Astrocyte of the spinal cord (primary cell): Measurements from ENCODE around the gene GDF15.
"Not testable (repeated sequence)": the region's sequence is repeated elsewhere in the genome, so short reads cannot be mapped to it uniquely, and the experiment has no call there.

Experiments
- DNase-seq: peaks from one replicate; pipeline ENCODE4 v3.0.0; 2011; ENCODE audit warnings: low read depth, low spot score
- H3K4me3 ChIP-seq: 2 replicates; pipeline ENCODE4 v1.5.1; 2011; ENCODE audit warnings: low read depth, mild to moderate bottlenecking, low read length, moderate library complexity
- in situ Hi-C: cut with HindIII; loops from 2 replicates; pipeline ENCODE4 v1.10.0; 2017; ENCODE audit warnings: low sequenced_read_pairs
- TF ChIP-seq, protein P1 (sequence below): IDR thresholded peaks from 2 replicates; pipeline ENCODE4 v1.5.1; 2012; ENCODE audit warnings: low read depth, mild to moderate bottlenecking, low read length, inconsistent platforms

GDF15 gene

DNA sequence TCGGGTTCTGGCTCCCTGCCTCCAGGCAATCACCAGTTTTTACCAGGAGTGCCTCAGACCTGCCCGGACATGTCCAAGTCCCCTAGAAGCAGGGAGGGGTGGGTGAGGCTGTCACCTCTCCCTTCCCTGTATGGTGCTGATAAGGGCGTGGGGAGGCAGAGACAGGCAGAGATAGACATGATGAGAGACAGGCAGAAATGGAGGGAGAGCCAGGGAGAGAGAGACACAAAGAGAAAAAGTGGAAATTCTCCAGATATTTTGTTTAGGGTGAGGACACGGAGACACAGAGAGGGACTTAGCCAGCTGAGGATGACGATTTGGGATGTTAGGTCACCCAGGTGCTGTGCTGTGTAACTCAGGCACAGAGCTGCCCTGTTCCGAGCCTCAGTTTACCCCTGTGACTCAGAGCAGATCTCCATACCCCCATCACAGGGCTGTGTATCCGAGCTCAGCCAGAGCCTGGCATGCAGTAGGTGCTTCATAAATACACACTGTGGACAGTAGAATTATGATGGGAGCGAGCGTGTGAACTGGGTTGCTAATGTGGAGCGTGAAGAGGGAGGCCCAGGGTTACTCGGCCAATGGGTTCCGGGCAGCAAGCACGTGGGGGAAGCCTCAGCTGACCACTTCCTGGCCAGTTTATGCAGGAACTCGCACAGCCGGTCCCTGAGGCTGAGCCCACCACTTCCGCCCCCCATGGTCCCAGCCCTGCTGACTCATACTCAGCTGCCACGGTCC is 11.9 kb upstream of the GDF15 start:
- DNase-seq: peak; percentile 99
- in situ Hi-C loops: no loop called here
- TF ChIP-seq, protein P1, sequence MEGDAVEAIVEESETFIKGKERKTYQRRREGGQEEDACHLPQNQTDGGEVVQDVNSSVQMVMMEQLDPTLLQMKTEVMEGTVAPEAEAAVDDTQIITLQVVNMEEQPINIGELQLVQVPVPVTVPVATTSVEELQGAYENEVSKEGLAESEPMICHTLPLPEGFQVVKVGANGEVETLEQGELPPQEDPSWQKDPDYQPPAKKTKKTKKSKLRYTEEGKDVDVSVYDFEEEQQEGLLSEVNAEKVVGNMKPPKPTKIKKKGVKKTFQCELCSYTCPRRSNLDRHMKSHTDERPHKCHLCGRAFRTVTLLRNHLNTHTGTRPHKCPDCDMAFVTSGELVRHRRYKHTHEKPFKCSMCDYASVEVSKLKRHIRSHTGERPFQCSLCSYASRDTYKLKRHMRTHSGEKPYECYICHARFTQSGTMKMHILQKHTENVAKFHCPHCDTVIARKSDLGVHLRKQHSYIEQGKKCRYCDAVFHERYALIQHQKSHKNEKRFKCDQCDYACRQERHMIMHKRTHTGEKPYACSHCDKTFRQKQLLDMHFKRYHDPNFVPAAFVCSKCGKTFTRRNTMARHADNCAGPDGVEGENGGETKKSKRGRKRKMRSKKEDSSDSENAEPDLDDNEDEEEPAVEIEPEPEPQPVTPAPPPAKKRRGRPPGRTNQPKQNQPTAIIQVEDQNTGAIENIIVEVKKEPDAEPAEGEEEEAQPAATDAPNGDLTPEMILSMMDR: no peak
- H3K4me3 ChIP-seq: no peak overlapping the region

DNA sequence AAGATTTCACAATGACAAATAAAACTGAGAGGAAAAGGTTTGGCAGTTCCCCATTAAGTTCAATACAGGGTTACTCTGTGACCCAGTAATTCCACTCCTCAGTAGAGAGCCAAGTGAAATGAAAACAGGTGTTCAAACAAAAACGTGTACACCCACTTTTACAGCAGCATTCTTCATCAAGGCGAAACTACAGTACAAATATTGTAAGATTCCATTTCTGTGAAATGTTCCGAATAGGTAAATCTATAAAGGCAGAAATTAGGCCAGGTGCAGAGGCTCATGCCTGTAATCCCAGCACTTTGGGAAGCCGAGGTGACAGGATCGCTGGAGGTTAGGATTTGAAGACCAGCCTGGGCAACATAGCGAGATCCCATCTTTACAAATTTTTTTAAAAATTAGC is 8.9 kb upstream of the GDF15 start:
- in situ Hi-C loops: no loop called here
- TF ChIP-seq, protein P1: no peak
- DNase-seq: no peak
- H3K4me3 ChIP-seq: no peak overlapping the region

DNA sequence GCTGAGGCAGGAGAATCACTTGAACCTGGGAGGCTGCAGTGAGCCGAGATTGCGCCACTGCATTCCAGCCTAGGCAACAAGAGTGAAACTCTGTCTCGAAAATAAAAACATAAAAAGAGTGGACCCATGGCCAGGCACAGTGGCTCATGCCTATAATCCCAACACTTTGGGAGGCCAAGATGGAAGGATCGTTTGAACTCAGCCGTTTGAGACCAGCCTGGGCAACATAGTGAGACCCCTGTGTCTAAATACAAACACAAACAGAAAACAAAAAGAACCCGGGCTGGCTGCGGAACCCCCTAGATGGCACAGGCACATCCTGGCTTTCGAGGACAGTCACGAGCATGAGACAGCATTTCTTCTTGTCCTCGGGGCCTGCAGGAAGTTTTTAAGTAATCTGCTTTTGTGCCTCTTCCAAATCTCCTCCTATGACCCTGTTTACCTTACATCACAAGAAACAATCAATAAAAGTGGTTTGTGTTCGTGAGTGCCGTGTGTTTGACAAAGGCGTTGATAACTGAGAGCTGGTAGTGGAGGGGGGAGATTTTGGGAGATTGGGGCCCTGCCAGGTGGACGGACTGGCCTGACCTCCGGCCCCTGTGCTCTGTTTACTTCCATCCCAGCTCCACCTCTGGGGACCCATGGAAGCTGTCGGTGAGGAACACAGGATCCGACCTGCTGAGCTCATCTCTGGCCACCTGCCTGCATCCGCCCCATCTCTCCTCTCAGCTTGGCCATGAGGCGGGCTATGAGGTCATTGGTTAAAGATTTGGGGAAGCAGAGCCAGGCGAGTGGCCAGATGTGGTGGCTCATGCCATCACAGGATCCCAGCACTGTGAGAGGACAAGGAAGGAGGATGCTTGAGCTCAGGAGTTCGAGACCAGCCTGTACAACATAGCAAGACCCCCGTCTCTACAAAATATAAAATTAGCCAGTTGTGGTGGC is 5.9 kb upstream of the GDF15 start:
- DNase-seq: peak; percentile 82
- TF ChIP-seq, protein P1: no peak
- no peak overlapping the region for H3K4me3 ChIP-seq
- in situ Hi-C loops: no loop called here

DNA sequence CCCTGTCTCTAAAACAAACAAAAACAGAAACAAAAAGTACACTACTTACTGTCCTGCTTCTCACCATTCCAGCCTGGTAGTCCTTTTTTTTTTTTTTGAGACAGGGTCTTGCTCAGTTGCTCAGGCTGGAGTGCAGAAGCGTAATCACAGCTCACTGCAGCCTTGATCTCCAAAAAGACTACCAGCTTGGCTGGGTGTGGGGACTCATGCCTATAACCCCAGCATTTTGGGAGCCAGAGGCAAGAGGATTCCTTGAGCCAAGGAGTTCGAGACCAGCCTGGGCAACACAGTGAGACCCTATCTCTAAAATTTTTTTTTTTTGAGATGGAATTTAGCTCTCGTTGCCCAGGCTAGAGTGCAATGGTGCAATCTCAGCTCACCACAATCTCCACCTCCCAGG is 5.1 kb upstream of the GDF15 start:
- in situ Hi-C loops: no loop called here
- no peak for DNase-seq
- TF ChIP-seq, protein P1: no peak
- H3K4me3 ChIP-seq: no peak overlapping the region

DNA sequence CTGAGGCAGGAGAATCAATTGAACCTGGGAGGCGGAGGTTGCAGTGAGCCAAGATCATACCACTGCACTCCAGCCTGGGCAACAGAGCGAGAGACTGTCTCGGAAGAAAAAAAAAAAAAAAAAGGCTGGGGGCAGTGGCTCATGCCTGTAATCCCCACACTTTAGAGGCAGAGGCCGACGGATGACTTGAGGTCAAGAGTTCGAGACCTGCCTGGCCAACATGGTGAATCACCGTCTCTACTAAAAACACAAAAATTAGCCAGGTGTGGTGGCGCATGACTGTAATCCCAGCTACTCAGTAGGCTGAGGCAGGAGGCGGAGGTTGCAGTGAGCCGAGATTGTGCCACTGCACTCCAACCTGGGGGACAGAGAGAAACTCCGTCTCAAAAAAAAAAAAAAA is 2.3 kb upstream of the GDF15 start:
- H3K4me3 ChIP-seq, DNase-seq, in situ Hi-C loops: not testable (repeated sequence)

DNA sequence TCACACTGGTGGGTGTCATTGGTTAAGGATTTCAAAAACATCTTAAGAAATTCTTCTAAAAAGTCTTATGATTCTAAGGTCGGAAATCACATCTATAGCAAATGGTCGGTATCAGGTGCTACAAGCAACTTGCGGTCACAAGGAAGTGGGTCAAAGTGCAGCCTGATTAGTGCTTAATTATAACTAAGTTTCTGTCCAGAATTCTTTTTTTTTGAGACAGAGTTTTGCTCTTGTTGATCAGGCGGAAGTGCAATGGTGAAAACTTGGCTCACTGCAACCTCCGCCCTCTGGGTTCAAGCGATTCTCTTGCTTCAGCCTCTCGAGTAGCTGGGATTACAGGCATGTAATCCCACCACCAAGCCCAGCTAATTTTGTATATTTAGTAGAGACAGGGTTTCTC is 1.2 kb upstream of the GDF15 start:
- no peak for DNase-seq
- no peak overlapping the region for H3K4me3 ChIP-seq
- TF ChIP-seq, protein P1: no peak
- in situ Hi-C loops: no loop called here

DNA sequence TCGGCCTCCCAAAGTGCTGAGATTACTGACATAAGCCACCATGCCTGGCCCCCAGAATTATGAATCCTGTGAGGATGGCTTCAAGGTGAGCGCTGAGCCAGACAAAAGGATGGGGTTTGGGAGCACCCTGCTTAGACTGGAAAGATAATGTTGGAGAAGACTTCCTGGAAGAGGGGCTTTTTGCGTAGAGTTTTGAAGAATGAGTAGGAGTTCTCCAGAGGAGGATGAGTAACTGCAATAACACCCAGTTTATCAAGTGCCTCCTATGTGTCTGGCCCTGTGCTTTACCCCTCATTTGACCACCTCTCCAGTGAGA is 641 bp upstream of the GDF15 start:
- TF ChIP-seq, protein P1: no peak
- no peak for DNase-seq
- in situ Hi-C loops: no loop called here
- no peak overlapping the region for H3K4me3 ChIP-seq
